HG03460 (cell line): ENCODE data around the gene SEMA6A.

Experiments used
- ATAC-seq: cut with Tn5 transposase; IDR thresholded peaks from one replicate; pipeline ENCODE4 v1.9.1; 2021; ENCODE audit not compliant: unreplicated experiment

SEMA6A gene

GRCh38 chr5:116442931-116443551 is 131.6 kb downstream of the SEMA6A start:
- ATAC-seq, result no peak

GRCh38 chr5:116442095-116442534 is 132.5 kb downstream of the SEMA6A start:
- ATAC-seq, result no peak

GRCh38 chr5:116441223-116441622 is 133.4 kb downstream of the SEMA6A start:
- no peak for ATAC-seq

- no peak for ATAC-seq
Observed at GRCh38 chr5:116440457-116441001, 134.1 kb downstream of the SEMA6A start.

DNA sequence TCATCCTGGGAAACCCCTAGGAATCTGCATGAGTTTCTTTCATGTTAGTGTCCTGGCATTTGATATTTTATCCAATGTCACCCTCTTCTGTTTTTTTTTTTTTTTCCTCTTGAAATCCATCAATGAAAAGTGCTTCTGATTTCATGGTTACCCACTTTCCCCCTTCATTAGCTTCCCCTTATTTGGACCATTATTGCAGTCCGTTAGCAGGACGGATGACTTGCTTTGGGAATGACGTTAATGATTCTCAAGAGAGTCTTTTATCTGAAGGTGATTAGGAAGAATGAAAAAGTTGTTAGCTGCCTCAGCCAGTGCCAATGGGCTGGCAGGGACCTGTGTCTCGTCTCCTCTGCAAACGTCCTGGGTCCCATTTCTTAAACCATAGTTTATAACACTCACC is 134.7 kb downstream of the SEMA6A start:
- no peak for ATAC-seq

DNA sequence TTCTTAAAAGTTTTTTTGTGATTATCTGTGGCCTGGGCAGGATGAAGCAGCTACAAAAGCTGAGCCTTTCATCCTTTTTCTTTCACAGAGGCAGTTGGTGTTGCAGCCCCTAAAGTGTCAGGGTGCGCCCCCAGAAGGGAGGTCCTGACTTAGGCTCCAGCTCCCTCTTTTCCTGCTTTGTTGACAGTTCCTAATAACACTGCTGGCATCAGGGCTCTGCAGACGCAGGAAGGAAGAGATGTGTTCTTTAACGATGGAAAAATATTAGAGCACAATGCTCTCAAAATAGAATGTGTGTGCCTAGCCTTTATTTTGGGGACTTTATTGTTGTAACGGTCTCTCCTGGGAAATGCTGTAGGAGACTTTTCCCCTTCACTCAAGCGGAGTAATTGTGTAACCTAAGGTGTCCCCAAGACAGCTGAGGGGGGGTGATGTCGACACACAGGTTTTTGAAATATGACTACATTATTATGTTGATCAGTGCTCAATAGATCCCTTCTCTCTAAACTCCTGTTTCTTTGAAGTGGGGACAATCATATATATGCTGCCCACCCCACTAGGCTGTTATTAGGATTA is 135.6 kb downstream of the SEMA6A start:
- ATAC-seq, result no peak

DNA sequence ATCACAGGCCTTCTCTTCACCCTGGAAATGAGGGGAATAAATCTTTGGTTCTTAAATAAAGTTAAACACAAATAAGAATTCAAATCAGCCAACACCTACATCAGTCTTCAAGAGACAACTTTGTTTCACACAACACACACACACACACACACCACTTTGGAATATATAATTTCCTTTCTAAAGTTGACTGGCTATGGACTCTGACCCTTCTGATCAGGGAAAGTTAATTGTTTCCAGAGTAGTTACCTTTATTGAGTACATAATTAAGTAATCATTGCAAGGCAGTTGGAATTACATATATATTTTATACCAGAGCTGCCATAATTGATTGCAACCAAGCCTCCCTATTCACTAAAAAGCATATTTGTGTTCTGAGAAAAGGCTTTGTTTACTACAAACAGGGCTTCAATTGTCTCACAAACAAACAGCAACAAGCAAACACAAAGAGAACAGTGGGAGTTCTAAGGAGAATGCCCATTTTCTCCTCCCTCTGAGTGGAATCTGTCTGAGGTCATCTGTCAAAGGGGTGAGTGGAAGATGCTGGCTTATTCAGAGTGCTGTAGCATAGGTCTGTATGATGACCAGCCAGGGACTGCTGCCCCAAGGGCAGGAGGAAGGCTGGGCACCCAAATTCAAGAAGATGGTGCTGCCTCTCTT is 136.6 kb downstream of the SEMA6A start:
- no peak for ATAC-seq

- ATAC-seq, result no peak
Observed at GRCh38 chr5:116437351-116437705, 137.3 kb downstream of the SEMA6A start.

GRCh38 chr5:116436674-116437350 is 137.8 kb downstream of the SEMA6A start:
- no peak for ATAC-seq

DNA sequence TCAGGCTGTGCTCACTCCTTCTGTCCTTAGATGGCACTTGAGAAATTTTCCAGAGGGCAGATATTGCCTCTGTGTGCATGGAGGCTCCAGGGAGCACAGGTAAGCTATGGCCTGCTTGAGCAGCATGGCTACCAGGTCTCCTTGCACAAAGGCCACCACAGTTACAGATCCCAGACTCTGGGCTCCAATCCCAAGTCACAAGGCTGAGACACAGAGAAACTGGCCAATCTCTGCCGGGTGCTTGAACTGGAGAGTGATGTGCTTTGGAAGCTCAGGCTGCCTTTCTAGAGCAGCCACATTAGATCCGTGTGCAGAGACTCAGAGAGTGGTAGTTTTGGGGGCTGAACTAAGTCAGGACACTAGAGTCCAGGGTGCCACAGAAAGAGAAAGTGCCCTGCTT is 145.7 kb downstream of the SEMA6A start:
- ATAC-seq, result no peak

DNA sequence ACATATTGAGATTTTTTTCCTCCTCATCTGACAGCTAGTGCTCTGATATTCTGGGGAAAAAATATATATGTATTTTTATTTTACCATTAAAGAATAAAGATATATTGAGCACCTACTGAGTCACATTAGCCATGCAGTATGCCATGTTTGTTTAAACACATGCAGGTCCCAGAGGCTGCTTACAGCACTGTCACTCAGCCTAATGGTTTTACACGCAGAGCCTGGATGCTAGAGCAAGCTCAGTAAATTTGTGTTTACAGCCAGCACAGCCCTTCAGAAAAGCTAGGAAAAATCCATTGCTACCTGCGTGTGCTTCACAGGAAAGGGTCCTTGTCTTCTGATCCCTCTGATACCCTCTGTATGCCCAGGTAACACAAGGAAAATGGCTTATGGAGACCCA is 146.2 kb downstream of the SEMA6A start:
- ATAC-seq, result no peak

DNA sequence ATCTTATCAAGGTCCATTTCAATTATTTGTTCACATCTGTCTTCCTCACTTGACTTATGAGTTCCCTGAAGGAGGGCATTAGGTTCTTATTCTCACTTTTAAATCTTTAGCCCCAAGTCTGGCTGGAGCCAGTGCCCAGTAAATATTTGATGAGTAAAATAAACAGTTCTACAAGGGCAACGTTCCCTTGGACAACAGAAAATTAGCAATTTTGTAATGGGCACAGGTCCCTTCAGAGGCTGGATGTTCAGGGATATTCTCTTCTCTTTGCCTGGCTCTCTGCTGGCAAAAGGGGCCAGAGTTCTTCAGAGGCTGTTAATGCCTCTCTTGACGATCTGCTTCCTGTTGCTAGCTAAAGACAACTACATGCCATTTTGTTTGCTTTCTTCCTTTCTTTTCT is 149.7 kb downstream of the SEMA6A start:
- ATAC-seq, result no peak

DNA sequence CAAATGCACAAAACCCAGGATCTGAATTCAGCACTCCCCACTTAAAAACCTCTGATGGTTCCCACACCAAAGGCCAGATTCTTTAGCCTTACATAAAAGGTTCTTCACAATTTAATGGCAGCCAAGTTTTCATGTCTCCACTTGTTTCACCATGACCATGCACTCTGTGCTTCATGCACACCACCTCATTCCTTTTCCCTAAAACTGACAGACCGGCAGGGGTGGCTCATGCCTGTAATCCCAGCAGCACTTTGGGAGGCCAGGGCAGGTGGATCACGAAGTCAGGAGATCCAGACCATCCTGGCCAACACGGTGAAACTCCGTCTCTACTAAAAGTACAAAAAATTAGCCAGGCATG is 150.4 kb downstream of the SEMA6A start:
- no peak for ATAC-seq

- no peak for ATAC-seq
Observed at GRCh38 chr5:116423587-116424257, 150.9 kb downstream of the SEMA6A start.

DNA sequence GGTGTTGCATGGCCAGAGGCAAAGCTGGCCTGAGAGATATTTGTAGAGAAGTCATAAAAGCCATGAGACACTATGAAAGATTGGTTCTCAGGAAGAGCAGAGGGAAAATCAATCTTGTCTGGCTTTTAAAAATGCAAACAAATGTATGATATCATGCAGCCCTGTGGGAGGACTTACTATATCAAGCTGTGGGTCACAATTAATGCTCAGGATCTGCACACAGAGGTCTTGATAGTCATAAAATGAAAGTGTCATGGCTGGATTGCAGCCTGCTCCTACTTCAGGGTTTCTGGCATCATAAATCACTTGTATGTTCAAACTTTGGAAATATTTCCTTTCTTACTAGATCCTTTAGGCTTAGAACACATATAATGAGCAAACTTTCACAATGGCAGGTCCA is 151.5 kb downstream of the SEMA6A start:
- ATAC-seq, result no peak

- ATAC-seq, result no peak
Observed at GRCh38 chr5:116421080-116421629, 153.5 kb downstream of the SEMA6A start.

DNA sequence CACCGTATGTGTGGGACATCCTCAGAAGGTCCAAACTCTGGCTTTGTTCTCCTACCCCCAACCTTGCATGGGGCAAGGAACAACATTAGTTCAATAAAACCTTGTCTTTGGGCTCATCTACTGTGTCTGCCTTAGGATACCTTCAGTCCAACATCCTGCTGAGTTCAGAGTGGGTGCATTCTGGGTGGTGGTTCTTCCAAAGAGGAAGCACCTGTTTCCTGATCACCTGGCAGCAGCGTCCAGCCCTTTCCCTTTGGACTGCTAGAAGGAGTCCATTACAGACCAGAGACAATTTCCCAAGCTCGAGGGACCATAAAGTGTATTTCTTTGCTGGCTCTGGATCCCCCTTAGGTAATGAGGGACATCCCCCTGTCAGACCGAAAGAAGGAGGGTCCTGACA is 154.1 kb downstream of the SEMA6A start:
- ATAC-seq, result no peak

DNA sequence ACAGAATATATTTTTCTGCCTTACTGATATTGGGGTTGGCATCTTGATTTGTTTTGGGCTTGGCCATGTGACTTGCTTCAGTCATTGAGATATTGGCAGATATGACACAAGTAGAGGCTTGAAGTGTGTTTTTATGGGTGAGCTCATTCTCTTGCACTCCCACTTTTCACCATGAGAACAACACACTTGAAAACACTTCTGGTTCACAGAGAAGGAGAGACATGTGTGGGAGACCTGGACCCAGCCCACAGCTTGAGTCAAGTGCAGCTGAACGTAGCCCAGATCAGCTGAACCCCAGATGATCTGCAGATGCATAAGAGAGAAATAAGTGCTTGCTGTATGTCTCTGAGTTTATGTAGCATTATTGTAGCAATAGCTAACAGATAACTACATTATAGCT is 155.4 kb downstream of the SEMA6A start:
- no peak for ATAC-seq

GRCh38 chr5:116418774-116419173 is 155.8 kb downstream of the SEMA6A start:
- no peak for ATAC-seq

GRCh38 chr5:116418016-116418415 is 156.6 kb downstream of the SEMA6A start:
- ATAC-seq, result no peak

DNA sequence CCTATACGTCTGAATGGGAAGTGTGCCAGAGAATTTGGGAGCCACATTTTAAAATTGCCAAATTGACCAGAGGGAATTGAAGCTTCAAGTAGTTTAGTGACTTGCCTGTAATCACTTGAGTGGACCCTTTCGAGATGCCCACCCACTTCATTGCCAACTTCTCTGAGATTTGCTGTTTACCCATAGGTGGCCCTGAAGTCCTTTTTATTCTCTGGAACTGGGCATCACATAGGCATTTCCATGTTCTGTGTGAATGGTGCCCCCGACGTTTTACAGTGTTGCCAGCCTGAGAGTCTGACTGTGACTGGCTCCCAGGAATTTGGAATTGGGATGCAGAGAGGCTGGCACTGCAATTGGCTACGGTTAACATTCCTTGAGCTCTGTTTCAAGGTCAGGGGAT is 158.6 kb downstream of the SEMA6A start:
- ATAC-seq, result no peak
